HepG2 (cell line): ENCODE data around the gene ARTN. TPM values are rescaled to one million over a fixed set of nuclear protein-coding genes. Genes with fewer than 3 reads are reported as not detected.

Experiments
- BHLHE40 ChIP-seq: IDR thresholded peaks from 2 replicates; pipeline ENCODE4 v1.6.1; 2011; ENCODE audit warnings: low read length, improper control_type of control experiment
- CBX1 ChIP-seq: IDR thresholded peaks from one replicate; pipeline ENCODE4 v1.6.1; 2016; ENCODE audit warnings: antibody characterized with exemption, low read depth
- ETV6 ChIP-seq: sonication (generic); formaldehyde crosslinking; conservative IDR thresholded peaks from 2 replicates; pipeline ENCODE4 v1.4.0; 2020; ENCODE audit warnings: missing genetic modification reagents
- HES4 ChIP-seq: sonication (generic); formaldehyde crosslinking; IDR thresholded peaks from 2 replicates; pipeline ENCODE4 v1.9.0; 2021; ENCODE audit warnings: mild to moderate bottlenecking, missing genetic modification reagents, borderline replicate concordance
- NFE2L1 ChIP-seq: sonication (generic); formaldehyde crosslinking; IDR thresholded peaks from 2 replicates; pipeline ENCODE4 v1.4.0; 2020; ENCODE audit warnings: missing genetic modification reagents, mild to moderate bottlenecking, borderline replicate concordance
- PPARG ChIP-seq: conservative IDR thresholded peaks from 2 replicates; pipeline ENCODE4 v1.6.1; 2016; ENCODE audit warnings: missing biosample characterization, missing genetic modification reagents
- SMAD1 ChIP-seq: sonication (generic); formaldehyde crosslinking; IDR thresholded peaks from 2 replicates; pipeline ENCODE4 v1.4.0; 2020; ENCODE audit warnings: missing genetic modification reagents, low read depth, mild to moderate bottlenecking, borderline replicate concordance
- TBX3 ChIP-seq: fragments of 450-650 bp; IDR thresholded peaks from 2 replicates; pipeline ENCODE4 v1.6.1; 2017; ENCODE audit warnings: antibody characterized with exemption, mild to moderate bottlenecking, inconsistent platforms, borderline replicate concordance
- WIZ ChIP-seq: sonication (generic); formaldehyde crosslinking; IDR thresholded peaks from 2 replicates; pipeline ENCODE4 v1.5.1; 2020; ENCODE audit warnings: mild to moderate bottlenecking, missing genetic modification reagents
- ZEB1 ChIP-seq: IDR thresholded peaks from 2 replicates; pipeline ENCODE4 v1.6.1; 2012; ENCODE audit warnings: mild to moderate bottlenecking, low read depth, inconsistent platforms; ENCODE audit not compliant: insufficient replicate concordance
- ZNF225 ChIP-seq: sonication (generic); formaldehyde crosslinking; IDR thresholded peaks from 2 replicates; pipeline ENCODE4 v1.4.0; 2020; ENCODE audit warnings: mild to moderate bottlenecking, missing genetic modification reagents
- ZNF232 ChIP-seq: sonication (generic); formaldehyde crosslinking; IDR thresholded peaks from 2 replicates; pipeline ENCODE4 v1.4.0; 2020; ENCODE audit warnings: missing genetic modification reagents, borderline replicate concordance
- ZNF275 ChIP-seq: sonication (generic); formaldehyde crosslinking; IDR thresholded peaks from 2 replicates; pipeline ENCODE4 v1.8.0; 2022; ENCODE audit warnings: missing genetic modification reagents, mild to moderate bottlenecking, inconsistent platforms, borderline replicate concordance
- ZNF280B ChIP-seq: sonication (generic); formaldehyde crosslinking; IDR thresholded peaks from 2 replicates; pipeline ENCODE4 v1.5.0; 2020; ENCODE audit warnings: missing genetic modification reagents, mild to moderate bottlenecking, borderline replicate concordance
- ZNF441 ChIP-seq: sonication (generic); formaldehyde crosslinking; IDR thresholded peaks from 2 replicates; pipeline ENCODE4 v1.7.0; 2021; ENCODE audit warnings: missing genetic modification reagents, borderline replicate concordance
- ZNF510 ChIP-seq: sonication (generic); formaldehyde crosslinking; IDR thresholded peaks from 2 replicates; pipeline ENCODE4 v1.4.0; 2020; ENCODE audit warnings: low read depth, mild to moderate bottlenecking, missing genetic modification reagents
- ZNF570 ChIP-seq: sonication (generic); formaldehyde crosslinking; IDR thresholded peaks from 2 replicates; pipeline ENCODE4 v1.4.0; 2020; ENCODE audit warnings: mild to moderate bottlenecking, missing genetic modification reagents, borderline replicate concordance
- ZNF776 ChIP-seq: sonication (generic); formaldehyde crosslinking; IDR thresholded peaks from 2 replicates; pipeline ENCODE4 v1.4.0; 2020; ENCODE audit warnings: mild to moderate bottlenecking, missing genetic modification reagents
- ZSCAN25 ChIP-seq: sonication (generic); formaldehyde crosslinking; IDR thresholded peaks from 2 replicates; pipeline ENCODE4 v1.8.0; 2022; ENCODE audit warnings: mild to moderate bottlenecking, missing genetic modification reagents
- ZSCAN29 ChIP-seq: sonication (generic); formaldehyde crosslinking; conservative IDR thresholded peaks from 2 replicates; pipeline ENCODE4 v1.4.0; 2020; ENCODE audit warnings: mild to moderate bottlenecking, missing genetic modification reagents
- polyA plus RNA-seq, 8 experiments: library from polyadenylated mRNA; depleted of rRNA in 3 of 8; stranded (reverse) in 7 of 8; unstranded in 1 of 8; fragments of >200 nt; fragmentation: Illumina TruSeq in 4 of 8; extraction: Trizol in 4 of 8; gene quantifications; 2 replicates each; pipeline versions ENCODE4 v1.2.1 to v1.2.3, GENCODE V29; 2011 to 2016; ENCODE audit warnings: low read depth in 4 of 8, missing spikeins in 1 of 8, mixed read lengths in 1 of 8; ENCODE audit not compliant: insufficient read depth in 1 of 8
- total RNA-seq, 5 experiments: library from RNA; depleted of rRNA; stranded (reverse); fragments of >200 nt; fragmentation: Illumina TruSeq; extraction: Trizol; gene quantifications; 2 replicates each; pipeline ENCODE4 v1.2.3, GENCODE V29; 2016; ENCODE audit warnings: low read depth in 1 of 5
- TF ChIP-seq, protein P1 (sequence below): sonication (generic); formaldehyde crosslinking; IDR thresholded peaks from 2 replicates; pipeline ENCODE4 v1.5.0; 2020; ENCODE audit warnings: mild to moderate bottlenecking, missing genetic modification reagents, borderline replicate concordance

The ARTN gene
- total and polyA plus RNA-seq, 2 of the 13 experiments (the other 11 are each of a cell fraction or from before 2014, with no cell fraction given), result 0.11 to 0.62 TPM

DNA sequence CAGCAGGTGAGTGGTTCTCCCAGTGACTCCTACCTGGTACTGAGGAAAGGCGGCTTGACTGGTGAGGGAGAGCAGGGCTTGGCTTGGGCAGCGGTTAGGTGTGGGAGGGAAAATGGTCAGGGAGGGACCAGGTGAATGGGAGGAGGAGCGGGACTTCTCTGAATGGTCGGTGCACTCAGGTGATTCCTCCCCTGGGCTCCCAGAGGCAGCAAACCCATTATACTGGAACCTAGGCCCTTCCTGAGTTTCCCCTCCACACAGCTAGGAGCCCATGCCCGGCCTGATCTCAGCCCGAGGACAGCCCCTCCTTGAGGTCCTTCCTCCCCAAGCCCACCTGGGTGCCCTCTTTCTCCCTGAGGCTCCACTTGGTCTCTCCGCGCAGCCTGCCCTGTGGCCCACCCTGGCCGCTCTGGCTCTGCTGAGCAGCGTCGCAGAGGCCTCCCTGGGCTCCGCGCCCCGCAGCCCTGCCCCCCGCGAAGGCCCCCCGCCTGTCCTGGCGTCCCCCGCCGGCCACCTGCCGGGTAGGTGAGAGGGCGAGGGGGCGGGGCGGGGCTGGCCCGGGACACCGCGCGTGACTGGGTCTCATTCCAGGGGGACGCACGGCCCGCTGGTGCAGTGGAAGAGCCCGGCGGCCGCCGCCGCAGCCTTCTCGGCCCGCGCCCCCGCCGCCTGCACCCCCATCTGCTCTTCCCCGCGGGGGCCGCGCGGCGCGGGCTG, 2.3 kb downstream of the ARTN start (continued):
- TF ChIP-seq, protein P1, sequence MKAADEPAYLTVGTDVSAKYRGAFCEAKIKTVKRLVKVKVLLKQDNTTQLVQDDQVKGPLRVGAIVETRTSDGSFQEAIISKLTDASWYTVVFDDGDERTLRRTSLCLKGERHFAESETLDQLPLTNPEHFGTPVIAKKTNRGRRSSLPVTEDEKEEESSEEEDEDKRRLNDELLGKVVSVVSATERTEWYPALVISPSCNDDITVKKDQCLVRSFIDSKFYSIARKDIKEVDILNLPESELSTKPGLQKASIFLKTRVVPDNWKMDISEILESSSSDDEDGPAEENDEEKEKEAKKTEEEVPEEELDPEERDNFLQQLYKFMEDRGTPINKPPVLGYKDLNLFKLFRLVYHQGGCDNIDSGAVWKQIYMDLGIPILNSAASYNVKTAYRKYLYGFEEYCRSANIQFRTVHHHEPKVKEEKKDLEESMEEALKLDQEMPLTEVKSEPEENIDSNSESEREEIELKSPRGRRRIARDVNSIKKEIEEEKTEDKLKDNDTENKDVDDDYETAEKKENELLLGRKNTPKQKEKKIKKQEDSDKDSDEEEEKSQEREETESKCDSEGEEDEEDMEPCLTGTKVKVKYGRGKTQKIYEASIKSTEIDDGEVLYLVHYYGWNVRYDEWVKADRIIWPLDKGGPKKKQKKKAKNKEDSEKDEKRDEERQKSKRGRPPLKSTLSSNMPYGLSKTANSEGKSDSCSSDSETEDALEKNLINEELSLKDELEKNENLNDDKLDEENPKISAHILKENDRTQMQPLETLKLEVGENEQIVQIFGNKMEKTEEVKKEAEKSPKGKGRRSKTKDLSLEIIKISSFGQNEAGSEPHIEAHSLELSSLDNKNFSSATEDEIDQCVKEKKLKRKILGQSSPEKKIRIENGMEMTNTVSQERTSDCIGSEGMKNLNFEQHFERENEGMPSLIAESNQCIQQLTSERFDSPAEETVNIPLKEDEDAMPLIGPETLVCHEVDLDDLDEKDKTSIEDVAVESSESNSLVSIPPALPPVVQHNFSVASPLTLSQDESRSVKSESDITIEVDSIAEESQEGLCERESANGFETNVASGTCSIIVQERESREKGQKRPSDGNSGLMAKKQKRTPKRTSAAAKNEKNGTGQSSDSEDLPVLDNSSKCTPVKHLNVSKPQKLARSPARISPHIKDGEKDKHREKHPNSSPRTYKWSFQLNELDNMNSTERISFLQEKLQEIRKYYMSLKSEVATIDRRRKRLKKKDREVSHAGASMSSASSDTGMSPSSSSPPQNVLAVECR (CRISPR knock-in tag), result peak; percentile 5; the same call in 1 of the 2 replicates
- TF ChIP-seq TBX3 (no peak), ETV6 (CRISPR knock-in tag) (no peak), ZSCAN29 (CRISPR knock-in tag) (0 out of 2 replicates have a peak, but pooled peaks have one; percentile 4), ZNF441 (CRISPR knock-in tag) (0 out of 2 replicates have a peak, but pooled peaks have one; percentile 50), NFE2L1 (no peak), ZNF776 (CRISPR knock-in tag) (peak; percentile 32; the same call in 1 of the 2 replicates), BHLHE40 (no peak), ZNF225 (CRISPR knock-in tag) (no peak), ZEB1 (peak; percentile 68), SMAD1 (CRISPR knock-in tag) (peak; percentile 38; the same call in 1 of the 2 replicates), ZNF232 (no peak), CBX1 (no peak), ZNF510 (no peak), PPARG (CRISPR knock-in tag) (peak; percentile 48; the same call in 1 of the 2 replicates), HES4 (CRISPR knock-in tag) (no peak), WIZ (CRISPR knock-in tag) (0 out of 2 replicates have a peak, but pooled peaks have one; percentile 13), ZNF275 (CRISPR knock-in tag) (no peak), ZNF280B (CRISPR knock-in tag) (peak; percentile 41; the same call in 1 of the 2 replicates), ZNF570 (CRISPR knock-in tag) (no peak), ZSCAN25 (CRISPR knock-in tag) (peak; percentile 18; the same call in 1 of the 2 replicates)
